Calu3 (cell line): Measurements from ENCODE around the gene ALKBH4. TPM values are rescaled to one million over a fixed set of nuclear protein-coding genes. Genes with fewer than 3 reads are reported as not detected.
A peak's percentile ranks its signal among the peaks of the same experiment; 100 is the strongest.

Experiments used
- BruUV-seq: library from RNA; stranded (reverse); fragments of 400-500 nt; replicated peaks from 2 replicates; lab custom pipeline; 2021; lab: Mats Ljungman, UMichigan
- CTCF ChIA-PET: fragments of 300-600 bp; sonication (Branson Sonifier 250); formaldehyde crosslinking; loops from one replicate; lab custom pipeline; 2022; ENCODE audit warnings: antibody characterized with exemption; lab: Charles Lee
- DNase-seq: peaks from one replicate; pipeline ENCODE4 v3.0.0; 2022
- H3K27ac Mint-ChIP-seq: one replicate; pipeline ENCODE4 v1.8.0; 2022; ENCODE audit warnings: mixed read lengths; ENCODE audit not compliant: unreplicated experiment
- H3K27me3 Mint-ChIP-seq: one replicate; pipeline ENCODE4 v1.8.0; 2022; ENCODE audit warnings: mixed read lengths; ENCODE audit not compliant: unreplicated experiment
- H3K36me3 Mint-ChIP-seq: one replicate; pipeline ENCODE4 v1.8.0; 2022; ENCODE audit warnings: mild to moderate bottlenecking, moderate library complexity, mixed read lengths; ENCODE audit not compliant: insufficient read depth, unreplicated experiment
- H3K4me1 Mint-ChIP-seq: one replicate; pipeline ENCODE4 v1.8.0; 2022; ENCODE audit warnings: mild to moderate bottlenecking, low read depth, mixed read lengths; ENCODE audit not compliant: unreplicated experiment
- H3K4me3 Mint-ChIP-seq: one replicate; pipeline ENCODE4 v1.8.0; 2022; ENCODE audit warnings: mild to moderate bottlenecking, low read depth, moderate library complexity, mixed read lengths; ENCODE audit not compliant: unreplicated experiment
- H3K9me3 Mint-ChIP-seq: one replicate; pipeline ENCODE4 v1.8.0; 2022; ENCODE audit warnings: low read depth, mixed read lengths; ENCODE audit not compliant: unreplicated experiment
- CTCF ChIP-seq: fragments of 200-600 bp; IDR thresholded peaks from one replicate; pipeline ENCODE4 v1.8.0; 2022; ENCODE audit warnings: antibody characterized with exemption; ENCODE audit not compliant: unreplicated experiment
- intact Hi-C: fragments of 100-400 bp; cut with micrococcal nuclease; formaldehyde crosslinking; loops from one replicate; pipeline ENCODE4 v1.10.0; 2022; ENCODE audit not compliant: unreplicated experiment
- microRNA-seq: library from miRNA; unstranded; fragments of <30 nt; microRNA quantifications from one replicate; pipeline ENCODE4 v1.2.0, GENCODE V29; 2022
- total RNA-seq: library from RNA; stranded (reverse); gene quantifications from 2 replicates; pipeline ENCODE4 v1.2.3, GENCODE V29; 2022

The ALKBH4 gene
- total RNA-seq, 1 experiment from 2014 or later = 5.4 TPM

GRCh38 chr7:102407910-102408309 is 56.8 kb downstream of the ALKBH4 start:
- peaks cover 34% of the 10 kb centered on the region for H3K36me3 Mint-ChIP-seq
- H3K27me3 Mint-ChIP-seq = no peaks in the 10 kb centered on the region
- H3K9me3 Mint-ChIP-seq = no peaks in the 10 kb centered on the region
- intact Hi-C loops = no loop called here
- no TSS peak for BruUV-seq
- CTCF ChIA-PET = no interaction called here
- no peak overlapping the region for H3K4me3 Mint-ChIP-seq
- DNase-seq = no peak
- H3K27ac Mint-ChIP-seq = no peak overlapping the region
- TF ChIP-seq CTCF = no peak
- H3K4me1 Mint-ChIP-seq = no peaks in the 10 kb centered on the region

Small RNAs within 50 kb of the gene (microRNA-seq; reads per million reads assigned to microRNA genes)
- gene MIR4467 = 2.1 reads per million
- 6.0 reads per million, percentile 20 among the genes with 10 or more reads in this experiment for gene MIR5090

Other genes starting within 250 kb of the ALKBH4 start
- gene SH2B2, start 178.0 kb downstream of the ALKBH4 start, total RNA-seq = 2.7 and 3.7 TPM in 2 replicates
- gene SPDYE6, start 108.4 kb downstream of the ALKBH4 start, total RNA-seq = not detected in 2 replicates
- gene PRKRIP1, start 68.5 kb downstream of the ALKBH4 start, total RNA-seq = 19.4 and 20.2 TPM in 2 replicates
- 11.3 and 11.4 TPM in 2 replicates for gene ORAI2, start 31.3 kb downstream of the ALKBH4 start, total RNA-seq
- gene LRWD1, start 121 bp upstream of the ALKBH4 start, total RNA-seq = 17.6 and 18.0 TPM in 2 replicates
- gene POLR2J, start 14.1 kb upstream of the ALKBH4 start, total RNA-seq = 29.4 and 30.6 TPM in 2 replicates
- gene RASA4B, start 52.9 kb upstream of the ALKBH4 start, total RNA-seq = 0.69 and 0.76 TPM in 2 replicates
- 17.4 and 18.3 TPM in 2 replicates for gene UPK3BL2, start 78.8 kb upstream of the ALKBH4 start, total RNA-seq
- gene SPDYE2, start 86.4 kb upstream of the ALKBH4 start, total RNA-seq = not detected in 2 replicates
- 48.3 and 56.6 TPM in 2 replicates for gene POLR2J3, start 107.7 kb upstream of the ALKBH4 start, total RNA-seq
- gene RASA4, start 151.9 kb upstream of the ALKBH4 start, total RNA-seq = 8.6 and 10.7 TPM in 2 replicates
- gene UPK3BL1, start 177.9 kb upstream of the ALKBH4 start, total RNA-seq = 22.0 and 22.5 TPM in 2 replicates
- gene SPDYE2B, start 185.5 kb upstream of the ALKBH4 start, total RNA-seq = not detected in 2 replicates
- 13.9 and 16.6 TPM in 2 replicates for gene POLR2J2, start 206.8 kb upstream of the ALKBH4 start, total RNA-seq